NCI-H2029 treated with DMSO at 0.1 percent for 48 hours (cell line): ENCODE measurements around the gene NUP88.
"Not testable (repeated sequence)": the region's sequence is repeated elsewhere in the genome, so short reads cannot be mapped to it uniquely, and the experiment has no call there.

ENCODE experiments used
- DNase-seq: peaks from one replicate; lab custom pipeline; 2025; lab: John Stamatoyannopoulos, UW

NUP88 gene

DNA sequence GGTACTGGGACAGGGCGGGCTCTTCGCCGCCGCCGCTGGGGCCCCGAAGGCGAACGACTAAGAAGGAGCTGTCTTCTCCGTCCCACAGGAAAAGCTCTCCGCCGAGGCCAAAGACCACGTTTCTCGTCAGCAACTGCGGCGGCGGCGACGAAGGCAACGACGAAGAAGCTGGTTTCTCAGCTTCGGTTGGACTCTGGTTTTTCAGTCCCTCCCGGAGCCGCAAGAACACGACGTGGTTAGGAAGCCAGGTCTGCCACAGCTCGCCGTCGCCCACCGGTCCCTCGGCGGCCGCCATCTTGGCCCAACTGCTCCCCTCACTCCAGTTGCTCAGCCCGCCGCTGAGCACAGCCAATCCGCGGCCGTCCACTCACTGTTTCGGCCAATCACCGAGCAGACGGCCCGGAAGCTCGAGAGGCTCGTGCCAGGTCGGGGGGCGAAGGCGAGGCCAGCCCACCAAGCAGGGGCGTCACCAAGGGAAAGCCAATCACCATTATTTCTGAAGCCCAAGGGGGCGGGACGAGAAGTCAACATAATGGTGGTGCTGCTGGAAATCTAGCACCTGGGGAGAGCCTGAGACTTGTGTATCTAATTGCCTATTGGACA, at the start of gene NUP88:
Gene NUP88 (minus strand): TSS at position 307 of the 603 bp plus-strand sequence. CDS start 12 bp downstream, at position 295.
- peak; percentile 73 for DNase-seq

DNA sequence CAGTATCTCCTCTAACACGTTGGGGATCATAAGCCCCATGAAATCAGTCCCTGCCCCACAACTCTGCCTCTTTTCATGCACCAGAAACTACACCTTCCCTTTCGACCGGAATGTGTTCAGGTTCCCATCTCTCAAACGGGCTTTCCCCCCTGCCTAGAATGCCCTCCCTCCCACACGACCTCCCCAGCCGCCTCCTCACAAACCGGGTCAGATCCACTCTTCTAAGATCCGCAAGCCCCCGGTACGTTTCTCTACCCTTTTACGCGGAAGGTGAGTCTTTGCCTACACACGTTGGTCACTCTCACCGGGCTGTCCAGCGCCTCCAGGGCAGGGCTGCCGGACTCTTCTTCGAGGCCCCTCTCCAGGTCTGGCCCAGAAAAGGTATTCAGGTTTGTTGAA, 48.6 kb upstream of the NUP88 start:
- no peak for DNase-seq

DNA sequence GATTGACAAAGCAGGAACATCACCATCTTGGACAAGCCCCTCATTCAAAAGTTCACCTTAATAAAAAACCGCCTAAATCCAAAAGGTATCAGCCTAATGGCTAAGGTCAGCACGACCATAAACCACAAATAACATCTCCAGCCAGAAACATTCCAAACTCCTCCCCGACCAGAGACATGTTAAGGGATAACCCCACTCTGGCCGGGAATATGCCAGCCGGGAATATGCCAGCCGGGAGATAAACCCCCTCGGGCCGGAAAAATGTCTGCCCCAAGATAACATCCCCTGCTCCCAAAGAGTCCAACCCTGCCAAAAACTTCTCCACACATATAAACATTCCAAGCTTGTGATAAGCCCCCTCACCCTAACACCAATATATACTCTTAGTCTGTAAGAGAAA, 48.0 kb upstream of the NUP88 start:
- no peak for DNase-seq

DNA sequence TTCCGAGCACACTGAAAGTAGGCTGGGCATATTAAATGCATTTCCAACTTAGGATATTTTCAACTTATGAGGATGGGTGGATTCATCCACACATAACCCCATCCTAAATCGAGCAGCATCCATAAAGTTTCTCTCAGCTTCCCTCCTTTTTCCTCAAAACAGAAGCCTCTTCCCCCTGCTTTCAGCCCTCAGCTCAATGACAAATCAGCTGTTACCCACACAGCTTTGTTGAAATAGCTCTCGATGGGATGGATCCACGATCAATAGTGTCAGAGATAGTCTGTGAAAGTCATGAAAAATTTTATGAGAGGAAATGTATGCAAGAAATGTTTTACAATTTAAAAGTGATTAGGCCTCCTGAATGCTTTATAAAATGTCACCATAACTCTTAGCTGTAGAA, 46.8 kb upstream of the NUP88 start:
- DNase-seq = no peak

DNA sequence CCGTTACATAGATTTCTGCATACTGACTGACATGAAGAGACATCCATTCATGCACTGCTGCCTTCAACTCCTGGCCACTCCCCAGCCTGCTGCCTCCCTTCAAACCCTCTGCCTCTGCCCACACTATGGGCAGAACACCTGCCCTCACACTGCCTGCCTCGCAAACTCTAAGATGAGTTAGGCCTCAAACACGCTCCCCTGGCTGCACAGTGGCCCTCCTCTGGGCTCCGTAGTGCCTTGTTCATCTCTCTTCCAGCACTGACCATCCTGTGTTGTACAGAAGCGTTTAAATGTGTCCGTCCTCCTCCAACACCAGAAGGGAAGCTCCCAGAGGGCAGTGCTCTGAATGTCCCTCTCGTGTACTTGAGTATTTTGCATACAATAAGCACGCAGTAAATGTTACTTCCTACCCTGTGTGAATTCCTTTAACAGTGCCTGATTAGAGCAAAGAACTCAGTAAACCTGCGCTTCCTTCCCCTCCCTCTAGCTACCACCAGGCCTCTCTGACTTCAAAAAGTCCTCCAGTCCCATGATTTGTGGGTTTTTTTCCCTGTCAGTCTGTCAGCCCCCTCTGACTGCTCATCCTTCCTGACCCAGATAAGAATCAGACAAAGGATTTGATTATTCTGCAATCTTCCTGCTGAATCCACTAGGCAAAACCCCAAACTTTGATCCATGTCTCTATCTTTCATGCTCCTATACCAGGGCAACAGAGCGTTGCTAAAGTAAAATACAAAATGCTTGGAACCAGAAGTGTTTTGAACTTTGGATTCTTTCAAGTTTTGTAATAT, 45.5 kb upstream of the NUP88 start:
- no peak for DNase-seq

DNA sequence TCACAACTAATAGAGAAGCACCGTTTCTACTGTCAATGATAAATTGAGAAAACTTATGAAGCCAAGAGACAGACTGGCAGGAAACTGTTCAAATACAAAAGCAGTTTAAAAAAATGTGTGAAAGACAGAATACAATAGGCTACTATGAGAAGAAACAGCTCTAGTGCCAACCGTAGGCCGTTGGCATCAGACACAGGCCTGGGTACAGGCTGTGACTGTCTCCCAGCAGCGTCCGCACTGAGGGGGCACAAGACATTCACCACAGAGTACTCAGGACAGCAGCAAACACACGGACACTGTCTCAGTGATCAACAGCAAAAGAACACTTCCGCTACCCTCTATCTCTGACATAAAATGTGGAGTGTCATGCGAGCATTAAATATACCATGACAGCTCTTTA, 27.3 kb upstream of the NUP88 start:
- no peak for DNase-seq

DNA sequence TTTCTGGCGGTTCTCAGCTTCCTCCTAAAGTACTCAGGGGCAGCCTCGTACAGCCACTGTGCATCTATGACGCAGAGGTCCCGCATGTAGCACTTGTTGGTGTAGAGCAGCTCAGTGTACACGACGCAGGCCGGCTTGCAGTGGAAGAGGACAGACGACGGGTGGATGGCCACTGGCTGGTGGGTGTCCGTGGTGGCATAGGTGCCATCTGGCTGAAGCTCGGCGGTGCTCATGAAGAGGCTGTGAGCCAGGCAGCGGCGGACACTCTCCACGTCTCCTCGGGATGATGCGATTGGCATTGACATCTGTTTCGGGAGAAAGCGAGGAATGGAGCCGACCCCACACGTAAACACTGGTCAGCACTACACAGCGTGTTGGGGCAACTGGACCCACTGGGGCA, 24.7 kb upstream of the NUP88 start:
- no peak for DNase-seq

DNA sequence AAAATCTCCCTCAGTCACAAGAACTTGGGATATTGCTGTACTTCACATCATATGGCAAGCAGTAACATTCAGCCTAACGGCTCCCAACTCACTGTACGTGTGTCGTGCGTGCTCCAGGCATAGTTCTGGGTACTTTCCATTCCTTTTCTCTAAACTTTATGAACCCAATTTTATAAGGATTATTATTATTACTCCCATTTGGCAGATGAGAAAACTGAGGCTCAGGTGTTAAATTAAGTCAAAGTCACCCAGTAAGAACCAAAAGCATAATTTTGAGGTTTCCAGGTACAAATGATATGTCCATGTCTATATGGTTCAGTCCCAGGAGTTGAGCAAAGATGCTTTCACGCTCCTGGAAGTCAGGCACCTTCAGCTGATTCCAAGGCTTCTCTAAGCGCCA, 24.3 kb upstream of the NUP88 start:
- DNase-seq = no peak

DNA sequence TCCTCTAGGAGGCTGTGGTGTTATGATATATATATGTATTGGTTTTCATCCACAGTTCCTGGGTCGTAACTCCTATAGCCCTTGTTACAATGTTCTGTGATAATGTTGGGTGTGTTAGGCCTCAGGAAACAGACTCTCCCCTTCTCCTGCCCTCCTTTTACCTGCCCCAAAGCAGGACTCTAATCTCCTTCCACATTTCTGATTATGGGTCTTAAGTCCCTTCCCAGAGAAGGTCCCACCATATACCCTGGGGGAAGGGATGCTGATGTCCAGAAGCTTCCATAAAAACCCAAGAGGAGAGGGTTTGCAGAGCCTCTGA, 19.9 kb upstream of the NUP88 start:
- no peak for DNase-seq

DNA sequence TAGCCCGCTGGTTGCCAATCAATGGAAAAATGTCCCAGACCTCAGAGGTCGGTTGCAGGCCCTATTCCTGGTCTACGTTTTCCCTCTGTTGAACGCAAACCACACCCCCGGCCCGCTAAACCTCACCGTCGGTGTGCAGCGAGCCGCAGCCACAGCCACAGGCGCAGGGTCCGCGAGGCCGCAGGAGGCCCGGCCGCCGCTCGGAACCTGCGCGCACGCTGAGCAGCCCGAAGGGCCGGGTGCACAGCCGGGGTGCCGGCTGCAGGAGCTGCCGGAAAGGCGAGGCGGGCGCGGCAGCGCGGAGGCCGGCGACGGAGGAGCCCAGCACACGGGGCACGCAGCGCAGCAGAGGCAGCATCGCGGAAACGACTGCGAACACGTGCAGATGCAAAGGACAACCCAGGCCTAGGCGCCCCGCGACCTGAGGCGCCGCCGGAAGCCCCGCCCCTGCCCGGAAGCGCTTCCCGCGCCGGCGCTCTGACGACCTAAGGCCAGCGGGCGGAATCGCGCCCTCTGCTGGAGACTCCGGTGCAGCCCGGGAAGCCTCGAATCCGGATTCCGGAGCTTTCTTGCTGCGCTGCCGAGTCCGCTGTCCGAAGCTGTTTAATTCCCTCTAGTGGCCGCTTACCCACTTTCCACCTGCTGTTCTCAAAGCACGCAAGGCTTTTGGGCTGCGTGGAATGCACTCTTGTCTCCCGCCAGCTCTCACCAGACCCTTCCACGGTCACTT, 19.4 kb upstream of the NUP88 start, which contains the start of gene C1QBP:
Gene C1QBP (minus strand): TSS at position 440 of the 730 bp plus-strand sequence. CDS start 82 bp downstream, at position 358.
- peak; percentile 56 for DNase-seq

DNA sequence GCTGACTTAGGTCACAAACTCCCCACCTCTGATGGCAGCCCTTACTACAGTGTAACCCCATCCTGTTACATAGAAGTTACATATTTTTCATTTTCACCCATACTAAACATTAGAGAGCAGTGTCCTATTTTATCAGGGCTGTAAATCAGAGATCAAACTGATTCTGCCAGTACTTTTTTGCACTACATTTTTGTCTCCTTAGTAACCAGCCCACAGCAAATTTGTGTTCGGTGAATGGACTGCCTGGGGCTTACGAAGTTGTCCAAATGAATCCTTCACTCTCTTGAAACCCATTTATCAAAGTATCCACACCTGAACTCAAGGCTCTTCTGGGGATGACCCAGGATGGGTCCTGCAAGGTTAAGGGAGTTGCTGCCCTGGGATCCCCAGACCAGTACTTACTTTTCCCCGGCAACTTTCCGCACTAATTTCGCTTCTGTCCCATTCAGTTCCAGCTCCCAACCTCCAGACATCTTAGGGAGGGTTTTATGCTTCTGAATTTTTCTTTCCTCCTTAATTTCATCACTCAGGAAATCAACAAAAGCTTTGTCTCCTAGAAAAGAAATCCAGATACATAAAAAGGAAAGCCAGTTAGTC, 18.4 kb upstream of the NUP88 start:
- no peak for DNase-seq

DNA sequence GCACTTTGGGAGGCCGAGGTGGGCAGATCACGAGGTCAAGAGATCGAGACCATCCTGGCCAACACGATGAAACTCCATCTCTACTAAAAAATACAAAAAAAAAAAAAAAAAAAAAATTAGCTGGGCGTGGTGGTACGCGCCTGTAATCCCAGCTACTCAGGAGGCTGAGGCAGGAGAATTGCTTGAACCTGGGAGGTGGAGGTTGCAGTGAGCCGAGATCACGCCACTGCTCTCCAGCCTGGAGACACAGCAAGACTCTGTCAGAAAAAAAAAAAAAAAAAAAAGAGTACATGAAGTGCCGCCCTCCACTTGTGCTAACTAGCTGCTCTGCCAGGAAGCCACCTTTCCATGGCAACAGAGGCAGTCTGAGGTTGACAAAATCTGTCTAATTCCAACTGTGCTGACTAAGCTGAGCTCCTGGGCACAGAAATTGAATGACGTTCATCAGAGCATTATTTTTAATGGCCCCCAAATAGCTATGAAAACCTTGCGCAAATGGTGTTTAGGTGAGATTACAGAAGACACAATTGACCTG, 16.4 kb upstream of the NUP88 start:
- not testable (repeated sequence) for DNase-seq

DNA sequence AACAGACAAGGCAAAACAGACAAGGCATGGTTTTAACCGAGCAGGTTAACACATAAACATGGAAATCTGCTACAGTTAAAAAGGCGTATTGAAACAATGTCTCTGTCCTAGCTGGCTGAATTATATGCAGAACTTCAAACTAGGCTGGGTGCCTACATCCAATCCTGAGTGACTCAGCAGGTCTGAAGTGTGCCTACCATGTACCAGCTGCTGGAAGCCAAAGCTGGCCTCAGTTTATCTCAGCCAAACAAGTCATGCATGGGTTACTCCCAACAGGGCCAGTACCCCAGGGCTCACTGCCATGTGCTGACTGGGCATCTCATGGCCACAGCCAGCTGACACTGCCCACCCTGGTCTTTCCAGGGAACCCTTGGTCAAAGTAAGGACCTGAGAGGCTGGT, 15.5 kb upstream of the NUP88 start:
- no peak for DNase-seq

DNA sequence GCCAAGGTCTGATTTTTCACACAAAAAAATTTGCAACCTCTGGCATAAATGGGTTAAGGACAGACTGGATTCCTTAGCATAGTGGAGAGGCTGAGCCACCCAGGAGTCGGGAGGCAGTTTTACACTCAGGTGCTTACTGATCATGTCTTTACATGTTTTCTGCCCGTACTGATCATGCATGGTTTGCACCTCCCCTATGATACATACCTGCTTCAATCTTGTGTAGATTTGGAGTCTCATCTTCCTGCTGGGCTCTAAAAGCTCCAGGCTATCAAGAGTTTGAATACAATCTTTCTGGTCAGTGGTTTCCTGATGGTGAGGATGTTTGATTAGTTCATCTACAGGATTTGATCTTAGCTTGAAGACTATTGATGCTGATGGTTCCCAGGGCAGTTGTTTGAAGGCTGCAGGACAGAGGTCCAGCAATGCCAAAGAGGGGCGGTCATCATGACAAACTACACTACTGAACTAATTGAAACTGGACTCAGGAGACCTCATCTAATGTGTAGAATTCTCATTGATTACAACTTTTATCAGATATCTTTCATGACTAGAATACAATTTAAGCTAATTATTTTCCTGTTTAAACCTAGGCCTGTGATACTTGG, 12.6 kb upstream of the NUP88 start:
- DNase-seq = no peak

DNA sequence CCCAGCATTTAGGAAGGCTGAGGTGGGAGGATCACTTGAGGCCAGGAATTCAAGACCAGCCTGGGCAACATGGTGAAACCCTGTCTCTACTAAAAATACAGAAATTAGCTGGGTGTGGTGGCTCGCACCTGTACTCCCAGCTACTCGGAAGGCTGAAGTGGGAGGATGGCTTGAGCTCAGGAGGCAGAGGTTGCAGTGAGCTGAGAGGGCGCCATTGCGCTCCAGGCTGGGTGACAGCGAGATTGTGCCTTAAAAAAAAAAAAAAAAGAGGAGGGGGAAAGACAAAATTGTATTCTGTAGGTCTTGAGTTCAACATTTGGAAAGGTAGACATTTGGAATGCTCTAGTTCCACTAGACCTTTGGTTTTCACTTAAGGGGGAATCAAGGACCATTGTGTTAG, 11.8 kb upstream of the NUP88 start:
- not testable (repeated sequence) for DNase-seq

DNA sequence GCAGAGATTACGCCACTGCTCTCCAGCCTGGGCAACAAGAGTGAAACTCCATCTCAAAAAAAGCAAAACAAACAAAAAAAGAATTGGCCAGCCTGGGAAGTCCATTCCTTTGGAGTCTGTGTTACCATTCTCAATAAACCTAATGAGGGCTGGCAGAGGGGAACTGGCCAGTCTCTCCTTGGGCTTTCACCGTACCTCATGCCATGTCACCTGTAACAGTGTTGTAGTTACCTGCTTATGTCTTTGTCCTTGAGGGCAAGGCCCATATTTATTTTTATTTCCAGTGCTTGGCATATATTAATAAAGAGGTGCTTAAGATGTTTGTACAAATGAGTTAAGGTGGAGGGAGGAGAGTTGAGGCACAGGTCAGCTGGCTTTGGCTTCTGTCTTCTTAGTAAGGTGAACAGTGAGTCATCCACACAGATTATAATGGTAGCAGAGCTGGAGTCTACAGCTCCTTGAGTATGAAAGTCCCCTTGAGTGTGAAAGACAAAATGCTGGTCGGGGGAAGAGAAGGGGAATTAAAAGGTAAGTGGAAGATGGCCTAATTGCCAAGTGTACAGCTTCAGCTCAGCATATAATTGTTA, 11.0 kb upstream of the NUP88 start:
- no peak for DNase-seq

DNA sequence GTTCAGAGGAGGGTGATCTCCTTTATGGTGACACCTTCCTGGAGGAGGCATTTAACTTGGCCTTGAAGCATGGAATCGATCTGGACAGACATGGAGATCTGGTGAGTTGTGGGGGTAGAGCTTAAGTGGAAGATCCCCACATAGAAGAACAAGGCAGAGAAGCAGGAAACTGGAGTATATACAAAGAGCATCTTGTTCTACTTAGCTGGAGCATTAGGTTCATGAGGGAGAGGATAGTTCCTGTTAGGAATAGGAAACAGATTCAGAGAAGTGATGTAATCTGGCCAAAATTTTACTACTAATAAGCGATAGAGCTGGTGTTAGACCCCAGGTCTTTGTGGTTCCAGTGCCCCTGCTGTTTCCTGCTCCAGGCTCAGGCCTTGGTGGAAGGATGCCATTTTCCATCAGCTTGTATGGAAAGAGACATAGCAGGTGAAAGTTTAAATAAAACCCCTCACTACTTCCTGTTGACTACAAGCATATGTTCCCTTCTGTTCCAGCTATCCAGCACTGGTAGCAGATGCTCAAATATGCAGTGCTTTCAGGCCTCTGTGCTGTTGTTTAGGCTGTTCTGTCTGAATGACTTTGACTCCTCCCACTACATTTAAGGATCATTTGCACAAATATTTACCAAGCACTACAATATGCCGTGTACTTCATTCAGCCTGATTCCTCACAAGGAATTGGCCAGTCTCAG, 9.9 kb upstream of the NUP88 start:
- peak; percentile 45 for DNase-seq

DNA sequence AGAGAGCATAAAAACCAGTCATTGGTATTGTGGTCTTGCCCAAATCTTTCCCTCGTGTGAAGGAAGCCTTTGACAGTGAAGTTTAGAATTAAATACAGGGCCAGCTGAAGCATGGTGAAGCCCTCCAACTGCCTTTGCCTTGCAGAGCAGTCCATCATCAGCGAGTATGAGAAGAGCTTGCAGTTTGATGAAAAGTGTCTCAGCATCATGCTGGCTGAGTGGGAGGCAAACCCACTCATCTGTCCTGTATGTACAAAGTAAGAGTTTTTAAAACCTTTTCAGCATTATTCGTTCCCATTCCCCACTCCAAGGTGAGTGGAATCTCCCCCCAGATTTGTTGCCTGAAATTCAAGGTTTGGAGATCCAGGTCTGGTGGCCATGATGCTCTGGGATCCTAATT, 6.4 kb upstream of the NUP88 start:
- DNase-seq = no peak

DNA sequence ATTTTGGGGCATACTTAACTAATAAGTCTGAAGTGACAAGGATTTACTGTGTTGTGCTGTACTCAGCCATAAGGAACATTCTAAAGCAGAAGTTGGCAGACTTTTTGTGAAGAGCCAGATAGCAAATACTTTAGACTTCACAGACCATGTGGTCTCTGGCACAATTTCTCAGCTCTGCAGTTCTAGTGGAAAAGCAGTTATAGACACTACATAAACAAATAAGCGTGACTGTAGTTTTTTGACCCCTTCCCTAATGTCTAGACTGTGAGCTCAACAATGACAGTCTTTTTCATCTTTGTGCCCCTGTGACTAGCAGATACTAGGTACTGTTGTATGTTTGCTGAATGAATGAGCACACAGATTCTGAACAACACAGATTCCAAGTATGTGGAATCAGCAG, 5.4 kb upstream of the NUP88 start:
- DNase-seq = no peak

DNA sequence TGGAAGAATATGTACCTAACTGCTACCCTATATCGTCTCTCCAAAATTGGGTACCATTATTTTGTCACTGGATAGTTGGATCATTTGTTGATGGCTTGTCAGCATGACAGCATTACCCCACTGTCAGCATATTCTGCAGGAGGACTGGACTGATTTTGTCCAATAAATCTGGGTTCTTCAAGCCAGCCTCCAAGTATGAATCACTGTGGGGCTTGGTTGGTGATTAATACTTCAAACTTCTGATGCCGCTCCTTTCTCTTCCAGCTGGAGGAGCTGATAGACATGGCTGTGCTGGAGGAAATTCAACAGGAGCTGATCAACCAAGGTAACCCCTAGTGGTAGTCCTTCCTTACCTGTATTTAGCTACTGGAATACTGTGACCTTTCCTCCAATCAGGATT, 3.0 kb upstream of the NUP88 start:
- no peak for DNase-seq
